ENCODE results near the gene IQCE. TPM values are rescaled to one million over a fixed set of nuclear protein-coding genes. Genes with fewer than 3 reads are reported as not detected.

Gene IQCE
- total and polyA plus RNA-seq, 2 donors = 8.9 to 9.3 TPM

GRCh38 chr7:2566348-2566889 lies 7.6 kb downstream of the IQCE start:
- no peak for DNase-seq (ENCODE audit: extremely low spot score)
- no peaks in the 10 kb centered on the region for H3K36me3 ChIP-seq (ENCODE audit: insufficient read depth)
- no peak overlapping the region for H3K27ac ChIP-seq (ENCODE audit: low read depth)
- no peaks in the 10 kb centered on the region for H3K4me1 ChIP-seq (ENCODE audit: insufficient read depth)
- 81% methylated on average over 8 of the region's 8 CpGs for WGBS
- H3K4me3 ChIP-seq (ENCODE audit: low read depth, low read length) = no peak overlapping the region

- Histone ChIP-seq H3K4me1 (ENCODE audit: insufficient read depth) (no peaks in the 10 kb centered on the region), H3K27ac (ENCODE audit: low read depth) (no peak overlapping the region), H3K36me3 (ENCODE audit: insufficient read depth) (no peaks in the 10 kb centered on the region), H3K4me3 (ENCODE audit: low read depth, low read length) (no peak overlapping the region)
- DNase-seq (ENCODE audit: extremely low spot score) = no peak
- 60% methylated on average over 28 of the region's 28 CpGs for WGBS
These were observed 8.3 kb downstream of the IQCE start for GRCh38 chr7:2566890-2567678.

- no peak overlapping the region for H3K4me3 ChIP-seq (ENCODE audit: low read depth, low read length)
- 39% methylated on average over 16 of the region's 16 CpGs for WGBS
- no peak for DNase-seq (ENCODE audit: extremely low spot score)
These were observed 9.0 kb downstream of the IQCE start for GRCh38 chr7:2567679-2568278.

GRCh38 chr7:2568521-2569223 lies 9.9 kb downstream of the IQCE start:
- 95% methylated on average over 24 of the region's 24 CpGs for WGBS
- Histone ChIP-seq H3K4me1 (ENCODE audit: insufficient read depth) (no peaks in the 10 kb centered on the region), H3K36me3 (ENCODE audit: insufficient read depth) (no peaks in the 10 kb centered on the region), H3K27ac (ENCODE audit: low read depth) (no peak overlapping the region), H3K4me3 (ENCODE audit: low read depth, low read length) (no peak overlapping the region)
- no peak for DNase-seq (ENCODE audit: extremely low spot score)

More at GRCh38 chr7:2567679-2568278, 9.0 kb downstream of the IQCE start:
- Histone ChIP-seq H3K36me3 (ENCODE audit: insufficient read depth) (no peaks in the 10 kb centered on the region), H3K4me1 (ENCODE audit: insufficient read depth) (no peaks in the 10 kb centered on the region), H3K27ac (ENCODE audit: low read depth) (no peak overlapping the region)

- WGBS = 95% methylated on average over 14 of the region's 14 CpGs
- Histone ChIP-seq H3K36me3 (ENCODE audit: insufficient read depth) (no peaks in the 10 kb centered on the region), H3K4me3 (ENCODE audit: low read depth, low read length) (no peak overlapping the region), H3K27ac (ENCODE audit: low read depth) (no peak overlapping the region), H3K4me1 (ENCODE audit: insufficient read depth) (no peaks in the 10 kb centered on the region)
- DNase-seq (ENCODE audit: extremely low spot score) = no peak
These were observed 10.6 kb downstream of the IQCE start for GRCh38 chr7:2569421-2569820.

- 84% methylated on average over 16 of the region's 16 CpGs for WGBS
These were observed 11.2 kb downstream of the IQCE start for GRCh38 chr7:2570021-2570420.

GRCh38 chr7:2571409-2571808 lies 12.6 kb downstream of the IQCE start:
- no peaks in the 10 kb centered on the region for H3K36me3 ChIP-seq (ENCODE audit: insufficient read depth)
- no peak overlapping the region for H3K4me3 ChIP-seq (ENCODE audit: low read depth, low read length)
- WGBS = 89% methylated on average over 15 of the region's 15 CpGs
- H3K27ac ChIP-seq (ENCODE audit: low read depth) = no peak overlapping the region
- no peak for DNase-seq (ENCODE audit: extremely low spot score)
- no peaks in the 10 kb centered on the region for H3K4me1 ChIP-seq (ENCODE audit: insufficient read depth)

More at GRCh38 chr7:2570021-2570420, 11.2 kb downstream of the IQCE start:
- Histone ChIP-seq H3K36me3 (ENCODE audit: insufficient read depth) (no peaks in the 10 kb centered on the region), H3K27ac (ENCODE audit: low read depth) (no peak overlapping the region), H3K4me1 (ENCODE audit: insufficient read depth) (no peaks in the 10 kb centered on the region), H3K4me3 (ENCODE audit: low read depth, low read length) (no peak overlapping the region)
- DNase-seq (ENCODE audit: extremely low spot score) = no peak

- WGBS = 79% methylated on average over 22 of the region's 22 CpGs
- Histone ChIP-seq H3K4me1 (ENCODE audit: insufficient read depth) (no peaks in the 10 kb centered on the region), H3K4me3 (ENCODE audit: low read depth, low read length) (no peak overlapping the region), H3K36me3 (ENCODE audit: insufficient read depth) (no peaks in the 10 kb centered on the region), H3K27ac (ENCODE audit: low read depth) (no peak overlapping the region)
- DNase-seq (ENCODE audit: extremely low spot score) = no peak
These were observed 13.5 kb downstream of the IQCE start for GRCh38 chr7:2572101-2572842.

GRCh38 chr7:2573761-2574160 lies 15.0 kb downstream of the IQCE start:
- Histone ChIP-seq H3K36me3 (ENCODE audit: insufficient read depth) (no peaks in the 10 kb centered on the region), H3K4me1 (ENCODE audit: insufficient read depth) (no peaks in the 10 kb centered on the region), H3K27ac (ENCODE audit: low read depth) (no peak overlapping the region), H3K4me3 (ENCODE audit: low read depth, low read length) (no peak overlapping the region)
- no peak for DNase-seq (ENCODE audit: extremely low spot score)
- WGBS = 91% methylated on average over 9 of the region's 9 CpGs

GRCh38 chr7:2575046-2575732 lies 16.4 kb downstream of the IQCE start:
- H3K36me3 ChIP-seq (ENCODE audit: insufficient read depth) = no peaks in the 10 kb centered on the region
- no peak for DNase-seq (ENCODE audit: extremely low spot score)
- no peak overlapping the region for H3K27ac ChIP-seq (ENCODE audit: low read depth)
- no peak overlapping the region for H3K4me3 ChIP-seq (ENCODE audit: low read depth, low read length)
- no peaks in the 10 kb centered on the region for H3K4me1 ChIP-seq (ENCODE audit: insufficient read depth)
- WGBS = 87% methylated on average over 21 of the region's 21 CpGs

- DNase-seq (ENCODE audit: extremely low spot score) = no peak
These were observed 17.1 kb downstream of the IQCE start for GRCh38 chr7:2575733-2576340.

GRCh38 chr7:2576742-2577491 lies 18.1 kb downstream of the IQCE start:
- Histone ChIP-seq H3K4me1 (ENCODE audit: insufficient read depth) (no peaks in the 10 kb centered on the region), H3K27ac (ENCODE audit: low read depth) (no peak overlapping the region), H3K36me3 (ENCODE audit: insufficient read depth) (no peaks in the 10 kb centered on the region), H3K4me3 (ENCODE audit: low read depth, low read length) (no peak overlapping the region)
- DNase-seq (ENCODE audit: extremely low spot score) = no peak
- 92% methylated on average over 56 of the region's 56 CpGs for WGBS

More at GRCh38 chr7:2575733-2576340, 17.1 kb downstream of the IQCE start:
- no peak overlapping the region for H3K27ac ChIP-seq (ENCODE audit: low read depth)
- no peaks in the 10 kb centered on the region for H3K4me1 ChIP-seq (ENCODE audit: insufficient read depth)
- no peaks in the 10 kb centered on the region for H3K36me3 ChIP-seq (ENCODE audit: insufficient read depth)
- WGBS = 88% methylated on average over 21 of the region's 21 CpGs
- H3K4me3 ChIP-seq (ENCODE audit: low read depth, low read length) = no peak overlapping the region
